HEK293T (cell line): Measurements from ENCODE around the gene B3GNT5.

ENCODE experiments used
- CTCF ChIA-PET: fragments of 350-600 bp; formaldehyde crosslinking; extraction: SDS; loops from one replicate; lab custom pipeline; 2021; ENCODE audit warnings: antibody characterized with exemption, inconsistent platforms; lab: Yijun Ruan, JAX
- POLR2A ChIA-PET: fragments of 350-600 bp; formaldehyde crosslinking; extraction: SDS; loops from one replicate; lab custom pipeline; 2020; ENCODE audit warnings: antibody characterized with exemption, inconsistent platforms; lab: Yijun Ruan, JAX
- DNase-seq: peaks from one replicate; pipeline ENCODE4 v3.0.0; 2012; ENCODE audit warnings: mixed read lengths; ENCODE audit errors: extremely low spot score
- ARNT ChIP-seq: fragments of 450-650 bp; IDR thresholded peaks from 2 replicates; pipeline ENCODE4 v1.6.1; 2017; ENCODE audit warnings: mild to moderate bottlenecking
- BHLHE40 ChIP-seq: fragments of 450-650 bp; IDR thresholded peaks from 2 replicates; pipeline ENCODE4 v1.6.1; 2016; ENCODE audit warnings: mild to moderate bottlenecking, moderate library complexity, borderline replicate concordance
- CTBP1 ChIP-seq: fragments of 450-650 bp; IDR thresholded peaks from 2 replicates; pipeline ENCODE4 v1.6.1; 2016; ENCODE audit warnings: borderline replicate concordance
- ELF4 ChIP-seq: fragments of 450-650 bp; IDR thresholded peaks from 2 replicates; pipeline ENCODE4 v1.6.1; 2017; ENCODE audit warnings: antibody characterized with exemption
- FOXA1 ChIP-seq: fragments of 450-650 bp; IDR thresholded peaks from 2 replicates; pipeline ENCODE4 v1.6.1; 2016; ENCODE audit warnings: mild to moderate bottlenecking
- FOXK2 ChIP-seq: fragments of 450-650 bp; IDR thresholded peaks from 2 replicates; pipeline ENCODE4 v1.6.1; 2016; ENCODE audit warnings: mild to moderate bottlenecking
- FOXM1 ChIP-seq: fragments of 450-650 bp; IDR thresholded peaks from 2 replicates; pipeline ENCODE4 v1.6.1; 2017; ENCODE audit warnings: mild to moderate bottlenecking, borderline replicate concordance
- HDGF ChIP-seq: fragments of 450-650 bp; IDR thresholded peaks from 2 replicates; pipeline ENCODE4 v1.6.1; 2017; ENCODE audit warnings: antibody characterized with exemption, borderline replicate concordance
- L3MBTL2 ChIP-seq: fragments of 450-650 bp; conservative IDR thresholded peaks from 2 replicates; pipeline ENCODE4 v1.6.1; 2016; ENCODE audit warnings: mild to moderate bottlenecking
- LEF1 ChIP-seq: fragments of 450-650 bp; IDR thresholded peaks from 2 replicates; pipeline ENCODE4 v1.6.1; 2017; ENCODE audit warnings: mild to moderate bottlenecking, borderline replicate concordance
- NFRKB ChIP-seq: fragments of 450-650 bp; IDR thresholded peaks from 2 replicates; pipeline ENCODE4 v1.6.1; 2016; ENCODE audit warnings: mild to moderate bottlenecking, moderate library complexity
- PKNOX1 ChIP-seq: fragments of 450-650 bp; IDR thresholded peaks from 2 replicates; pipeline ENCODE4 v1.6.1; 2016
- SP1 ChIP-seq: fragments of 450-650 bp; IDR thresholded peaks from 2 replicates; pipeline ENCODE4 v1.6.1; 2017
- SUZ12 ChIP-seq: fragments of 450-650 bp; IDR thresholded peaks from 2 replicates; pipeline ENCODE4 v1.6.1; 2016; ENCODE audit warnings: mild to moderate bottlenecking
- TARDBP ChIP-seq: fragments of 450-650 bp; IDR thresholded peaks from 2 replicates; pipeline ENCODE4 v1.6.1; 2016
- ZNF384 ChIP-seq: fragments of 450-650 bp; IDR thresholded peaks from 2 replicates; pipeline ENCODE4 v1.6.1; 2016

B3GNT5 gene

GRCh38 chr3:183309276-183309675 lies 56.2 kb downstream of the B3GNT5 start:
- ChIA-PET CTCF (no interaction called here), POLR2A (no interaction called here)
- no peak for DNase-seq
- no peak for TF ChIP-seq CTBP1
- TF ChIP-seq FOXA1 = no peak
- TF ChIP-seq LEF1 = no peak
- no peak for TF ChIP-seq FOXM1
- no peak for TF ChIP-seq SUZ12
- no peak for TF ChIP-seq BHLHE40
- no peak for TF ChIP-seq FOXK2
- no peak for TF ChIP-seq TARDBP
- TF ChIP-seq NFRKB = no peak
- TF ChIP-seq ELF4 = no peak

- ChIA-PET CTCF (no interaction called here), POLR2A (no interaction called here)
- TF ChIP-seq PKNOX1 (no peak), SUZ12 (no peak), FOXA1 (no peak), CTBP1 (no peak), LEF1 (no peak), HDGF (no peak), SP1 (no peak), TARDBP (no peak), FOXK2 (no peak), NFRKB (no peak), ARNT (no peak), ELF4 (no peak), BHLHE40 (no peak), ZNF384 (no peak), FOXM1 (no peak)
- DNase-seq = no peak
Observed at GRCh38 chr3:183310936-183311335, 57.9 kb downstream of the B3GNT5 start.

GRCh38 chr3:183312433-183312832 lies 59.4 kb downstream of the B3GNT5 start:
- TF ChIP-seq PKNOX1 (no peak), CTBP1 (no peak), TARDBP (no peak), FOXK2 (no peak), BHLHE40 (no peak), LEF1 (no peak), ZNF384 (no peak), SUZ12 (no peak)
- ChIA-PET CTCF (no interaction called here), POLR2A (no interaction called here)
- no peak for DNase-seq

GRCh38 chr3:183313351-183313750 lies 60.3 kb downstream of the B3GNT5 start:
- ChIA-PET CTCF (no interaction called here), POLR2A (no interaction called here)
- no peak for DNase-seq
- TF ChIP-seq ZNF384 (no peak), FOXA1 (no peak), SP1 (no peak), ELF4 (no peak), PKNOX1 (no peak), CTBP1 (no peak), TARDBP (no peak), NFRKB (no peak), ARNT (no peak), FOXK2 (no peak), L3MBTL2 (no peak), HDGF (no peak), BHLHE40 (no peak), LEF1 (no peak)

- no peak for DNase-seq
- TF ChIP-seq NFRKB (no peak), FOXK2 (no peak), ARNT (no peak), ELF4 (no peak)
- ChIA-PET POLR2A (no interaction called here), CTCF (no interaction called here)
Observed at GRCh38 chr3:183313764-183314163, 60.7 kb downstream of the B3GNT5 start.

GRCh38 chr3:183315739-183316138 lies 62.7 kb downstream of the B3GNT5 start:
- DNase-seq = no peak
- ChIA-PET CTCF (no interaction called here), POLR2A (no interaction called here)
- TF ChIP-seq SP1 (no peak), NFRKB (no peak), ZNF384 (no peak)

- no peak for TF ChIP-seq NFRKB
- TF ChIP-seq L3MBTL2 = no peak
- no peak for TF ChIP-seq BHLHE40
- TF ChIP-seq SP1 = no peak
- no peak for TF ChIP-seq SUZ12
- no peak for TF ChIP-seq FOXA1
- TF ChIP-seq PKNOX1 = no peak
- no peak for TF ChIP-seq TARDBP
- no peak for TF ChIP-seq FOXK2
- ChIA-PET POLR2A (no interaction called here), CTCF (no interaction called here)
- no peak for DNase-seq
Observed at GRCh38 chr3:183317271-183317670, 64.2 kb downstream of the B3GNT5 start.
